ENCODE results near the gene ATRN.
A peak's percentile ranks its signal among the peaks of the same experiment; 100 is the strongest.

Gene ATRN

GRCh38 chr20:3659492-3660261 lies 188.9 kb downstream of the ATRN start:
- peak; percentile 27; the same call in 1 of the 2 replicates for TF ChIP-seq CTCF (conservative IDR thresholded peaks at IDR 0.05; ENCODE audit: low read length)
- no peak for TF ChIP-seq EZH2phosphoT487 (IDR thresholded peaks at IDR 0.05; ENCODE audit: borderline replicate concordance)
- no peaks in the 10 kb centered on the region for H3K36me3 ChIP-seq (ENCODE audit: insufficient read depth, low read length)
- no peaks in the 10 kb centered on the region for H3K9me2 ChIP-seq (replicated peaks; ENCODE audit: low read depth, low read length)
- no peak overlapping the region for H3K9ac ChIP-seq (ENCODE audit: low read depth, low read length, poor library complexity, severe bottlenecking)
- H4K20me1 ChIP-seq (ENCODE audit: insufficient read depth, low read length, poor library complexity, severe bottlenecking): no peaks in the 10 kb centered on the region
- H3K9me3 ChIP-seq (ENCODE audit: insufficient read depth, low read depth, low read length): no peaks in the 10 kb centered on the region
- no peak overlapping the region for H3K4me3 ChIP-seq (ENCODE audit: low read length, poor library complexity, severe bottlenecking)
- H3K79me2 ChIP-seq (ENCODE audit: insufficient read depth, low read length): no peaks in the 10 kb centered on the region
- peaks cover 6% of the 10 kb centered on the region for H3K4me1 ChIP-seq (ENCODE audit: insufficient read depth, low read length, poor library complexity, severe bottlenecking)
- H3K27me3 ChIP-seq (ENCODE audit: insufficient read depth, low read length, poor library complexity, severe bottlenecking): no peaks in the 10 kb centered on the region
- H3F3A ChIP-seq (ENCODE audit: low read depth): no peaks in the 10 kb centered on the region
- H3K4me2 ChIP-seq (ENCODE audit: low read depth, low read length, poor library complexity, severe bottlenecking): no peak overlapping the region
- no peak overlapping the region for H2AFZ ChIP-seq (ENCODE audit: low read length)

- no peaks in the 10 kb centered on the region for H4K20me1 ChIP-seq (ENCODE audit: insufficient read depth, low read length, poor library complexity, severe bottlenecking)
- no peak overlapping the region for H3K4me3 ChIP-seq (ENCODE audit: low read length, poor library complexity, severe bottlenecking)
- H3K27me3 ChIP-seq (ENCODE audit: insufficient read depth, low read length, poor library complexity, severe bottlenecking): no peaks in the 10 kb centered on the region
- H3F3A ChIP-seq (ENCODE audit: low read depth): no peaks in the 10 kb centered on the region
- no peak overlapping the region for H2AFZ ChIP-seq (ENCODE audit: low read length)
- TF ChIP-seq CTCF (conservative IDR thresholded peaks at IDR 0.05; ENCODE audit: low read length) (no peak), EZH2phosphoT487 (IDR thresholded peaks at IDR 0.05; ENCODE audit: borderline replicate concordance) (no peak)
- no peaks in the 10 kb centered on the region for H3K9me3 ChIP-seq (ENCODE audit: insufficient read depth, low read depth, low read length)
- no peaks in the 10 kb centered on the region for H3K9me2 ChIP-seq (replicated peaks; ENCODE audit: low read depth, low read length)
- no peak overlapping the region for H3K4me2 ChIP-seq (ENCODE audit: low read depth, low read length, poor library complexity, severe bottlenecking)
- H3K79me2 ChIP-seq (ENCODE audit: insufficient read depth, low read length): no peaks in the 10 kb centered on the region
- peaks cover 11% of the 10 kb centered on the region for H3K4me1 ChIP-seq (ENCODE audit: insufficient read depth, low read length, poor library complexity, severe bottlenecking)
- no peaks in the 10 kb centered on the region for H3K36me3 ChIP-seq (ENCODE audit: insufficient read depth, low read length)
- no peak overlapping the region for H3K9ac ChIP-seq (ENCODE audit: low read depth, low read length, poor library complexity, severe bottlenecking)
These were observed 189.6 kb downstream of the ATRN start for GRCh38 chr20:3660262-3661059.

GRCh38 chr20:3661060-3661813 lies 190.4 kb downstream of the ATRN start:
- Histone ChIP-seq H3K79me2 (ENCODE audit: insufficient read depth, low read length) (no peaks in the 10 kb centered on the region), H3K4me3 (ENCODE audit: low read length, poor library complexity, severe bottlenecking) (no peak overlapping the region), H3K27me3 (ENCODE audit: insufficient read depth, low read length, poor library complexity, severe bottlenecking) (no peaks in the 10 kb centered on the region), H3K36me3 (ENCODE audit: insufficient read depth, low read length) (no peaks in the 10 kb centered on the region), H3F3A (ENCODE audit: low read depth) (no peaks in the 10 kb centered on the region), H2AFZ (ENCODE audit: low read length) (no peak overlapping the region), H3K4me1 (ENCODE audit: insufficient read depth, low read length, poor library complexity, severe bottlenecking) (peaks cover 18% of the 10 kb centered on the region), H3K9ac (ENCODE audit: low read depth, low read length, poor library complexity, severe bottlenecking) (no peak overlapping the region), H3K9me3 (ENCODE audit: insufficient read depth, low read depth, low read length) (no peaks in the 10 kb centered on the region), H4K20me1 (ENCODE audit: insufficient read depth, low read length, poor library complexity, severe bottlenecking) (no peaks in the 10 kb centered on the region), H3K9me2 (replicated peaks; ENCODE audit: low read depth, low read length) (no peaks in the 10 kb centered on the region), H3K4me2 (ENCODE audit: low read depth, low read length, poor library complexity, severe bottlenecking) (no peak overlapping the region)
- TF ChIP-seq EZH2phosphoT487 (IDR thresholded peaks at IDR 0.05; ENCODE audit: borderline replicate concordance): no peak
- TF ChIP-seq CTCF (conservative IDR thresholded peaks at IDR 0.05; ENCODE audit: low read length): no peak

Measured in Loucy (cell line).